SK-N-SH (cell line): Measurements from ENCODE around the gene TAGLN2.

ENCODE experiments used
- EP300 ChIP-seq, 2 experiments: IDR thresholded peaks; 2 replicates each; pipeline versions ENCODE4 v1.4.0 to v1.6.1; 2012; ENCODE audit warnings: borderline replicate concordance in 1 of 2, low read depth in 1 of 2, low read length in 1 of 2
- EZH2phosphoT487 ChIP-seq: fragments of 200-600 bp; sonication (generic); IDR thresholded peaks from 2 replicates; pipeline ENCODE4 v1.6.1; 2017; ENCODE audit warnings: low read depth, mixed run types, mild to moderate bottlenecking, antibody characterized with exemption, moderate library complexity, borderline replicate concordance
- MXI1 ChIP-seq: IDR thresholded peaks from 2 replicates; pipeline ENCODE4 v1.6.1; 2012; ENCODE audit warnings: mild to moderate bottlenecking, low read depth, low read length, improper control_type of control experiment
- POLR2AphosphoS5 ChIP-seq: IDR thresholded peaks from 2 replicates; pipeline ENCODE4 v1.6.1; 2012; ENCODE audit warnings: low read depth, low read length
- RFX5 ChIP-seq: IDR thresholded peaks from 2 replicates; pipeline ENCODE4 v1.6.1; 2012; ENCODE audit warnings: mild to moderate bottlenecking, improper control_type of control experiment, low read length
- SIN3A ChIP-seq: IDR thresholded peaks from 2 replicates; pipeline ENCODE4 v1.6.1; 2012; ENCODE audit warnings: low read depth, mild to moderate bottlenecking, low read length, moderate library complexity, borderline replicate concordance
- SMC3 ChIP-seq: IDR thresholded peaks from 2 replicates; pipeline ENCODE4 v1.6.1; 2012; ENCODE audit warnings: low read depth, low read length, improper control_type of control experiment
- TEAD4 ChIP-seq: IDR thresholded peaks from 2 replicates; pipeline ENCODE4 v1.4.0; 2012; ENCODE audit warnings: mild to moderate bottlenecking, borderline replicate concordance; ENCODE audit not compliant: insufficient read depth
- YY1 ChIP-seq: IDR thresholded peaks from 2 replicates; pipeline ENCODE4 v1.4.0; 2012; ENCODE audit warnings: low read depth, mild to moderate bottlenecking
- TF ChIP-seq, protein P1 (sequence below): fragments of 200-600 bp; sonication (generic); IDR thresholded peaks from 2 replicates; pipeline ENCODE4 v1.6.1; 2017; ENCODE audit warnings: antibody characterized with exemption, mild to moderate bottlenecking, moderate library complexity
- TF ChIP-seq, protein P2 (sequence below): IDR thresholded peaks from 2 replicates; pipeline ENCODE4; 2012
- TF ChIP-seq, protein P3 (sequence below): IDR thresholded peaks from 2 replicates; pipeline ENCODE4 v1.6.1; 2012; ENCODE audit warnings: mild to moderate bottlenecking, low read depth, low read length, moderate library complexity

DNA sequence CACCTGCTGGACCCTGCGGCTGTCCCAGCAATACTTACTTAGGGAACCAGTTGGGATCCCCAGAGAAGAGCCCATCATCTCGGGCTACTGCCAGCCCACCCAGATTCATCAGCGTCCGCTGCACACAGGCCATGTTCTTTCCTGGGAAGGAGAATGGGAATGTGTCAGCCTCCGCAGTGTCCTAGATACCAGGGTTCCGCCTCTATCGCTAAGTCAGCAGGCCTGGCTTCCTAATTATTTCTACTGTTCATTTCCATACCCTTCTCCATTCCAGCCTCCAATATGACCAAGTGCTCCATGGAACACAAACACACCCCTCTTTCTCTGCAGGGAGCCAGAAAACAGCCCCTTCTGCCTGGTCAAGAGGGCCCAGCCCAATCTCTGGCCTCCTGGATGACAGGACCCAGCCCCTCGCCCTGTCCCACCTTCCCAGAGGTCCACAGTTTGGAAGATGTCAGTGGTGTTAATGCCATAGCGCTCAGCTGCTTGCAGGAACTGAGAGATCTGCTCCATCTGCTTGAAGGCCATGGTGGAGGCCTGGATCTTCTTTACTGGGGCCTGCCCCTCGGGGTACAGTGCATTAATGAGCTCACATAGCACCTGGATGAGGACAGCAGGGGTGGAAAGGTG lies 6.0 kb downstream of the TAGLN2 start:
- TF ChIP-seq, protein P1, sequence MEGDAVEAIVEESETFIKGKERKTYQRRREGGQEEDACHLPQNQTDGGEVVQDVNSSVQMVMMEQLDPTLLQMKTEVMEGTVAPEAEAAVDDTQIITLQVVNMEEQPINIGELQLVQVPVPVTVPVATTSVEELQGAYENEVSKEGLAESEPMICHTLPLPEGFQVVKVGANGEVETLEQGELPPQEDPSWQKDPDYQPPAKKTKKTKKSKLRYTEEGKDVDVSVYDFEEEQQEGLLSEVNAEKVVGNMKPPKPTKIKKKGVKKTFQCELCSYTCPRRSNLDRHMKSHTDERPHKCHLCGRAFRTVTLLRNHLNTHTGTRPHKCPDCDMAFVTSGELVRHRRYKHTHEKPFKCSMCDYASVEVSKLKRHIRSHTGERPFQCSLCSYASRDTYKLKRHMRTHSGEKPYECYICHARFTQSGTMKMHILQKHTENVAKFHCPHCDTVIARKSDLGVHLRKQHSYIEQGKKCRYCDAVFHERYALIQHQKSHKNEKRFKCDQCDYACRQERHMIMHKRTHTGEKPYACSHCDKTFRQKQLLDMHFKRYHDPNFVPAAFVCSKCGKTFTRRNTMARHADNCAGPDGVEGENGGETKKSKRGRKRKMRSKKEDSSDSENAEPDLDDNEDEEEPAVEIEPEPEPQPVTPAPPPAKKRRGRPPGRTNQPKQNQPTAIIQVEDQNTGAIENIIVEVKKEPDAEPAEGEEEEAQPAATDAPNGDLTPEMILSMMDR, result no peak
- TF ChIP-seq RFX5, result no peak
- no peak for TF ChIP-seq MXI1
- TF ChIP-seq, protein P2, sequence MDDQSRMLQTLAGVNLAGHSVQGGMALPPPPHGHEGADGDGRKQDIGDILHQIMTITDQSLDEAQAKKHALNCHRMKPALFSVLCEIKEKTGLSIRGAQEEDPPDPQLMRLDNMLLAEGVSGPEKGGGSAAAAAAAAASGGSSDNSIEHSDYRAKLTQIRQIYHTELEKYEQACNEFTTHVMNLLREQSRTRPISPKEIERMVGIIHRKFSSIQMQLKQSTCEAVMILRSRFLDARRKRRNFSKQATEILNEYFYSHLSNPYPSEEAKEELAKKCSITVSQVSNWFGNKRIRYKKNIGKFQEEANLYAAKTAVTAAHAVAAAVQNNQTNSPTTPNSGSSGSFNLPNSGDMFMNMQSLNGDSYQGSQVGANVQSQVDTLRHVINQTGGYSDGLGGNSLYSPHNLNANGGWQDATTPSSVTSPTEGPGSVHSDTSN, result no peak
- no peak for TF ChIP-seq POLR2AphosphoS5
- no peak for TF ChIP-seq SIN3A
- TF ChIP-seq TEAD4, result no peak
- no peak for TF ChIP-seq EZH2phosphoT487
- TF ChIP-seq SMC3, result no peak
- TF ChIP-seq, protein P3, sequence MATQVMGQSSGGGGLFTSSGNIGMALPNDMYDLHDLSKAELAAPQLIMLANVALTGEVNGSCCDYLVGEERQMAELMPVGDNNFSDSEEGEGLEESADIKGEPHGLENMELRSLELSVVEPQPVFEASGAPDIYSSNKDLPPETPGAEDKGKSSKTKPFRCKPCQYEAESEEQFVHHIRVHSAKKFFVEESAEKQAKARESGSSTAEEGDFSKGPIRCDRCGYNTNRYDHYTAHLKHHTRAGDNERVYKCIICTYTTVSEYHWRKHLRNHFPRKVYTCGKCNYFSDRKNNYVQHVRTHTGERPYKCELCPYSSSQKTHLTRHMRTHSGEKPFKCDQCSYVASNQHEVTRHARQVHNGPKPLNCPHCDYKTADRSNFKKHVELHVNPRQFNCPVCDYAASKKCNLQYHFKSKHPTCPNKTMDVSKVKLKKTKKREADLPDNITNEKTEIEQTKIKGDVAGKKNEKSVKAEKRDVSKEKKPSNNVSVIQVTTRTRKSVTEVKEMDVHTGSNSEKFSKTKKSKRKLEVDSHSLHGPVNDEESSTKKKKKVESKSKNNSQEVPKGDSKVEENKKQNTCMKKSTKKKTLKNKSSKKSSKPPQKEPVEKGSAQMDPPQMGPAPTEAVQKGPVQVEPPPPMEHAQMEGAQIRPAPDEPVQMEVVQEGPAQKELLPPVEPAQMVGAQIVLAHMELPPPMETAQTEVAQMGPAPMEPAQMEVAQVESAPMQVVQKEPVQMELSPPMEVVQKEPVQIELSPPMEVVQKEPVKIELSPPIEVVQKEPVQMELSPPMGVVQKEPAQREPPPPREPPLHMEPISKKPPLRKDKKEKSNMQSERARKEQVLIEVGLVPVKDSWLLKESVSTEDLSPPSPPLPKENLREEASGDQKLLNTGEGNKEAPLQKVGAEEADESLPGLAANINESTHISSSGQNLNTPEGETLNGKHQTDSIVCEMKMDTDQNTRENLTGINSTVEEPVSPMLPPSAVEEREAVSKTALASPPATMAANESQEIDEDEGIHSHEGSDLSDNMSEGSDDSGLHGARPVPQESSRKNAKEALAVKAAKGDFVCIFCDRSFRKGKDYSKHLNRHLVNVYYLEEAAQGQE, result no peak
- no peak for TF ChIP-seq YY1
- TF ChIP-seq EP300 (IDR thresholded peaks at IDR 0.05; ENCODE audit: borderline replicate concordance in 1 of 2, low read depth in 1 of 2, low read length in 1 of 2), result no peak
